HepG2 (cell line): Measurements from ENCODE around the gene RBBP8NL. TPM values are rescaled to one million over a fixed set of nuclear protein-coding genes. Genes with fewer than 3 reads are reported as not detected.

Experiments used
- CENPX ChIP-seq: sonication (generic); formaldehyde crosslinking; IDR thresholded peaks from 2 replicates; pipeline ENCODE4 v1.9.0; 2021; ENCODE audit warnings: mild to moderate bottlenecking, missing genetic modification reagents, moderate library complexity
- HMG20B ChIP-seq: conservative IDR thresholded peaks from 2 replicates; pipeline ENCODE4 v1.6.1; 2016; ENCODE audit warnings: missing genetic modification reagents, missing compliant biosample characterization
- JUNB ChIP-seq: sonication (generic); formaldehyde crosslinking; IDR thresholded peaks from 2 replicates; pipeline ENCODE4 v1.8.0; 2022; ENCODE audit warnings: missing genetic modification reagents, mild to moderate bottlenecking, borderline replicate concordance
- KLF9 ChIP-seq: IDR thresholded peaks from 2 replicates; pipeline ENCODE4 v1.6.1; 2016; ENCODE audit warnings: low read depth
- MAF1 ChIP-seq: sonication (generic); formaldehyde crosslinking; IDR thresholded peaks from 2 replicates; pipeline ENCODE4 v1.5.0; 2020; ENCODE audit warnings: missing genetic modification reagents, borderline replicate concordance
- MAFG ChIP-seq: sonication (generic); formaldehyde crosslinking; IDR thresholded peaks from 2 replicates; pipeline ENCODE4 v1.5.1; 2020; ENCODE audit warnings: mild to moderate bottlenecking, missing genetic modification reagents
- MTF1 ChIP-seq: sonication (generic); formaldehyde crosslinking; IDR thresholded peaks from 2 replicates; pipeline ENCODE4 v1.5.0; 2020; ENCODE audit warnings: missing genetic modification reagents
- SYNCRIP ChIP-seq: fragments of 200-400 bp; formaldehyde crosslinking; IDR thresholded peaks from 2 replicates; pipeline ENCODE4 v1.6.1; 2018; ENCODE audit warnings: mild to moderate bottlenecking, low read depth, low read length; ENCODE audit not compliant: insufficient read depth
- ZNF224 ChIP-seq: sonication (generic); formaldehyde crosslinking; IDR thresholded peaks from 2 replicates; pipeline ENCODE4 v1.5.0; 2020; ENCODE audit warnings: mild to moderate bottlenecking, missing genetic modification reagents
- ZNF878 ChIP-seq: sonication (generic); formaldehyde crosslinking; IDR thresholded peaks from 2 replicates; pipeline ENCODE4 v1.8.1; 2023; ENCODE audit warnings: mild to moderate bottlenecking, missing genetic modification reagents, moderate library complexity
- polyA plus RNA-seq, 8 experiments: library from polyadenylated mRNA; depleted of rRNA in 3 of 8; stranded (reverse) in 7 of 8; unstranded in 1 of 8; fragments of >200 nt; fragmentation: Illumina TruSeq in 4 of 8; extraction: Trizol in 4 of 8; gene quantifications; 2 replicates each; pipeline versions ENCODE4 v1.2.1 to v1.2.3, GENCODE V29; 2011 to 2016; ENCODE audit warnings: low read depth in 4 of 8, missing spikeins in 1 of 8, mixed read lengths in 1 of 8; ENCODE audit not compliant: insufficient read depth in 1 of 8
- total RNA-seq, 5 experiments: library from RNA; depleted of rRNA; stranded (reverse); fragments of >200 nt; fragmentation: Illumina TruSeq; extraction: Trizol; gene quantifications; 2 replicates each; pipeline ENCODE4 v1.2.3, GENCODE V29; 2016; ENCODE audit warnings: low read depth in 1 of 5
- TF ChIP-seq, protein P1 (sequence below), 2 experiments: sonication (generic) in 1 of 2; formaldehyde crosslinking in 1 of 2; IDR thresholded peaks; 2 replicates each; pipeline versions ENCODE4 v1.4.0 to v1.6.1; 2018 to 2020; ENCODE audit warnings: missing genetic modification reagents in 2 of 2, borderline replicate concordance in 1 of 2, low read depth in 1 of 2, mild to moderate bottlenecking in 1 of 2, missing biosample characterization in 1 of 2
- TF ChIP-seq, protein P2 (sequence below): sonication (generic); formaldehyde crosslinking; IDR thresholded peaks from 2 replicates; pipeline ENCODE4 v1.9.0; 2021; ENCODE audit warnings: missing genetic modification reagents, mild to moderate bottlenecking, borderline replicate concordance
- TF ChIP-seq, protein P3 (sequence below): sonication (generic); formaldehyde crosslinking; IDR thresholded peaks from 2 replicates; pipeline ENCODE4 v1.4.0; 2020; ENCODE audit warnings: mild to moderate bottlenecking, missing genetic modification reagents
- TF ChIP-seq, protein P4 (sequence below): sonication (generic); formaldehyde crosslinking; IDR thresholded peaks from 2 replicates; pipeline ENCODE4 v1.8.0; 2023; ENCODE audit warnings: mild to moderate bottlenecking, missing genetic modification reagents
- TF ChIP-seq, protein P5 (sequence below): sonication (generic); formaldehyde crosslinking; IDR thresholded peaks from 2 replicates; pipeline ENCODE4 v1.4.0; 2020; ENCODE audit warnings: mild to moderate bottlenecking, missing genetic modification reagents

Gene RBBP8NL
- total and polyA plus RNA-seq, 2 of the 13 experiments (the other 11 are each of a cell fraction or from before 2014, with no cell fraction given): 0.69 to 0.86 TPM

DNA sequence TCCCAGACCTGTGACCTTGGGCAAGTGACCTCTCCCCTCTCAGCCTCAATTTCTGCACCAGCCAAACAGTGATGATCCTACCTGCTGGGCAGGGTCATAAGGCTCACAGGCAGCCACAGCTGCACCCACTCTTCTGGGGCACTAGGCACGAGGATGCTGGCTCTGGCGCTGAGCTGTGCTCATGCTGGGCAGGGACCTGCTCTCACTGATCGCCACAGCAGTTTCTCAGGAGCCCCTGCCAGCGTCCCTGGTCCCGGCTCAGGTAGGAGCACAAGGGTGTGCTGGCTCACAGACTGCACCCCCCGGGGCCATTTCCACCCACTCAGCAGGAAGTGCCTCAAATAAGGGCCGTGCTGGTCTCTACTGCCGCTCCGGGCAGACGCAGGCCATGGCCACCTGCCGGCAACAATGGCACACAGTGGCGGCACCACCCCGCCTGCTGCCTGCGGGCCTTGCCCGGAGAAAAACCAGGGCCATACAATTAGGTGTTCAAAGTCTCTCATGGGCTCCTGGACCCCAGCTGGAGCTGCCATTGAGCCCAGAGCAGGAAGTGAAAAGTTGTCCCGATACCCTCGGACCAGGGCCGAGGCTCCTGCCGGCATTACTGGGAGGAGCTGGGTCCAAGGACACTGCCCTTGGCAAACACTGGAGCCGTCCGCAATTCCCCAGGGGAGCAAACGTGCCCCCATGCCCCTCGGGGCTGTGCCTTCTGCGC is 15.7 kb downstream of the RBBP8NL start (continued):
- TF ChIP-seq, protein P1, sequence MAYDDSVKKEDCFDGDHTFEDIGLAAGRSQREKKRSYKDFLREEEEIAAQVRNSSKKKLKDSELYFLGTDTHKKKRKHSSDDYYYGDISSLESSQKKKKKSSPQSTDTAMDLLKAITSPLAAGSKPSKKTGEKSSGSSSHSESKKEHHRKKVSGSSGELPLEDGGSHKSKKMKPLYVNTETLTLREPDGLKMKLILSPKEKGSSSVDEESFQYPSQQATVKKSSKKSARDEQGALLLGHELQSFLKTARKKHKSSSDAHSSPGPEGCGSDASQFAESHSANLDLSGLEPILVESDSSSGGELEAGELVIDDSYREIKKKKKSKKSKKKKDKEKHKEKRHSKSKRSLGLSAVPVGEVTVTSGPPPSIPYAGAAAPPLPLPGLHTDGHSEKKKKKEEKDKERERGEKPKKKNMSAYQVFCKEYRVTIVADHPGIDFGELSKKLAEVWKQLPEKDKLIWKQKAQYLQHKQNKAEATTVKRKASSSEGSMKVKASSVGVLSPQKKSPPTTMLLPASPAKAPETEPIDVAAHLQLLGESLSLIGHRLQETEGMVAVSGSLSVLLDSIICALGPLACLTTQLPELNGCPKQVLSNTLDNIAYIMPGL (CRISPR knock-in tag; IDR thresholded peaks at IDR 0.05; ENCODE audit: borderline replicate concordance in 1 of 2, low read depth in 1 of 2): no peak
- TF ChIP-seq JUNB (no peak), ZNF224 (CRISPR knock-in tag) (no peak), MTF1 (CRISPR knock-in tag) (no peak), SYNCRIP (no peak), HMG20B (CRISPR knock-in tag) (no peak; the same call in 1 of the 2 replicates), CENPX (CRISPR knock-in tag) (no peak), ZNF878 (CRISPR knock-in tag) (no peak), MAFG (no peak), KLF9 (CRISPR knock-in tag) (peak; percentile 65; the same call in 1 of the 2 replicates), MAF1 (CRISPR knock-in tag) (no peak; the same call in 1 of the 2 replicates)
- TF ChIP-seq, protein P2, sequence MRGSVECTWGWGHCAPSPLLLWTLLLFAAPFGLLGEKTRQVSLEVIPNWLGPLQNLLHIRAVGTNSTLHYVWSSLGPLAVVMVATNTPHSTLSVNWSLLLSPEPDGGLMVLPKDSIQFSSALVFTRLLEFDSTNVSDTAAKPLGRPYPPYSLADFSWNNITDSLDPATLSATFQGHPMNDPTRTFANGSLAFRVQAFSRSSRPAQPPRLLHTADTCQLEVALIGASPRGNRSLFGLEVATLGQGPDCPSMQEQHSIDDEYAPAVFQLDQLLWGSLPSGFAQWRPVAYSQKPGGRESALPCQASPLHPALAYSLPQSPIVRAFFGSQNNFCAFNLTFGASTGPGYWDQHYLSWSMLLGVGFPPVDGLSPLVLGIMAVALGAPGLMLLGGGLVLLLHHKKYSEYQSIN (CRISPR knock-in tag): no peak
- TF ChIP-seq, protein P3, sequence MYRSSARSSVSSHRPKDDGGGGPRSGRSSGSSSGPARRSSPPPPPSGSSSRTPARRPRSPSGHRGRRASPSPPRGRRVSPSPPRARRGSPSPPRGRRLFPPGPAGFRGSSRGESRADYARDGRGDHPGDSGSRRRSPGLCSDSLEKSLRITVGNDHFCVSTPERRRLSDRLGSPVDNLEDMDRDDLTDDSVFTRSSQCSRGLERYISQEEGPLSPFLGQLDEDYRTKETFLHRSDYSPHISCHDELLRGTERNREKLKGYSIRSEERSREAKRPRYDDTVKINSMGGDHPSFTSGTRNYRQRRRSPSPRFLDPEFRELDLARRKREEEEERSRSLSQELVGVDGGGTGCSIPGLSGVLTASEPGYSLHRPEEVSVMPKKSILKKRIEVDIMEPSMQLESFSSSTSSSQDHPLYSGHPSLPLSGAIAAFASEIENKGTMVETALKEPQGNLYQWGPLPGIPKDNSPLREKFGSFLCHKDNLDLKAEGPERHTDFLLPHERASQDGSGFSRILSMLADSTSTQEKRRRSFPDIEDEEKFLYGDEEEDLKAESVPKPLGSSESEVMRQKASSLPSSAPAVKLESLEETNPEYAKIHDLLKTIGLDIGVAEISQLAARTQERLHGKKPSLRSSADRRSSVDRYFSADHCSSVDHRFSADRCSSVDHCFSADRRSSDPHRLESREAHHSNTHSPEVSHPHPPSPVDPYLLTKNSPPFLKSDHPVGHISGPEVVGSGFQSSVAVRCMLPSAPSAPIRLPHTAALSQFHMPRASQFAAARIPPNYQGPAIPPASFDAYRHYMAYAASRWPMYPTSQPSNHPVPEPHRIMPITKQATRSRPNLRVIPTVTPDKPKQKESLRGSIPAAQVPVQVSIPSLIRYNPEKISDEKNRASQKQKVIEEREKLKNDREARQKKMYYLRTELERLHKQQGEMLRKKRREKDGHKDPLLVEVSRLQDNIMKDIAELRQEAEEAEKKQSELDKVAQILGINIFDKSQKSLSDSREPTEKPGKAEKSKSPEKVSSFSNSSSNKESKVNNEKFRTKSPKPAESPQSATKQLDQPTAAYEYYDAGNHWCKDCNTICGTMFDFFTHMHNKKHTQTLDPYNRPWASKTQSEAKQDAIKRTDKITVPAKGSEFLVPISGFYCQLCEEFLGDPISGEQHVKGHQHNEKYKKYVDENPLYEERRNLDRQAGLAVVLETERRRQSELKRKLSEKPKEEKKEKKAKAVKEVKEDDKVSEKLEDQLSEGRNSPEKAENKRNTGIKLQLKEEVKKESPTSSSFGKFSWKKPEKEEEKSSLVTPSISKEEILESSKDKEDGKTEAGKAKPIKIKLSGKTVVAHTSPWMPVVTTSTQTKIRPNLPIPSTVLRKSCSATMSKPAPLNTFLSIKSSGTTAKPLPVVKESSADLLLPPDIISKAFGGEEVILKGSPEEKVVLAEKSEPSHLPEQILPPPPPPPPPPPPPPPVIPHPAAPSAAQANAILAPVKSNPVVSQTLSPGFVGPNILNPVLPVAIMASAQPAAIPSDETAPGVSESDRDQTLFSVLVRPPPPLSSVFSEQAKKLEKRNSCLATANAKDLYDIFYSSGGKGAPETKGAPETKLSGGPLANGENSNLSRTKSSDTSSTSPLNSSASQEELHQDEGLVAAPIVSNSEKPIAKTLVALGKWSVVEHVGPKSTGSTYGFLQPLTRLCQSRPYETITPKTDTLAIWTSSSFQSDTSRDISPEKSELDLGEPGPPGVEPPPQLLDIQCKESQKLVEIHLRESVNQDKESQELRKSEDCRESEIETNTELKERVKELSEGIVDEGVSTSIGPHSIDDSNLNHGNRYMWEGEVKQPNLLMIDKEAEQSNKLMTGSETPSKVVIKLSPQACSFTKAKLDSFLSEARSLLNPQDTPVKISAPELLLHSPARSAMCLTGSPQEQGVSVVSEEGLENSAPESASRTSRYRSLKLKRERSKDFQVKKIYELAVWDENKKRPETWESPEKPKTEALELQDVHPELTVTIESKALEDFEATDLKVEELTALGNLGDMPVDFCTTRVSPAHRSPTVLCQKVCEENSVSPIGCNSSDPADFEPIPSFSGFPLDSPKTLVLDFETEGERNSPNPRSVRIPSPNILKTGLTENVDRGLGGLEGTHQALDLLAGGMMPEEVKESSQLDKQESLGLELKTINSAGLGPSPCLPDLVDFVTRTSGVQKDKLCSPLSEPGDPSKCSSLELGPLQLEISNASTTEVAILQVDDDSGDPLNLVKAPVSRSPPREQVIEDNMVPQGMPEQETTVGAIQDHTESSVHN (CRISPR knock-in tag): no peak
- TF ChIP-seq, protein P4, sequence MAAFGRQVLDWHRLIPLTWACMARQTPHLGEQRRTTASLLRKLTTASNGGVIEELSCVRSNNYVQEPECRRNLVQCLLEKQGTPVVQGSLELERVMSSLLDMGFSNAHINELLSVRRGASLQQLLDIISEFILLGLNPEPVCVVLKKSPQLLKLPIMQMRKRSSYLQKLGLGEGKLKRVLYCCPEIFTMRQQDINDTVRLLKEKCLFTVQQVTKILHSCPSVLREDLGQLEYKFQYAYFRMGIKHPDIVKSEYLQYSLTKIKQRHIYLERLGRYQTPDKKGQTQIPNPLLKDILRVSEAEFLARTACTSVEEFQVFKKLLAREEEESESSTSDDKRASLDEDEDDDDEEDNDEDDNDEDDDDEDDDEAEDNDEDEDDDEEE (CRISPR knock-in tag): 0 out of 2 replicates have a peak, but pooled peaks have one; percentile 35
- TF ChIP-seq, protein P5, sequence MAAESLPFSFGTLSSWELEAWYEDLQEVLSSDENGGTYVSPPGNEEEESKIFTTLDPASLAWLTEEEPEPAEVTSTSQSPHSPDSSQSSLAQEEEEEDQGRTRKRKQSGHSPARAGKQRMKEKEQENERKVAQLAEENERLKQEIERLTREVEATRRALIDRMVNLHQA: no peak
